H1 (cell line): ENCODE measurements around the gene MUC5AC. TPM values are rescaled to one million over a fixed set of nuclear protein-coding genes. Genes with fewer than 3 reads are reported as not detected.

Experiments used
- CTCF ChIA-PET: fragments of 300-600 bp; sonication (Branson Sonifier 250); formaldehyde crosslinking; loops from one replicate; lab custom pipeline; 2021; ENCODE audit not compliant: partially characterized antibody; lab: Charles Lee
- POLR2A ChIA-PET: fragments of 300-600 bp; sonication (Branson Sonifier 250); formaldehyde crosslinking; loops from one replicate; lab custom pipeline; 2021; ENCODE audit warnings: inconsistent platforms; ENCODE audit not compliant: partially characterized antibody; lab: Charles Lee
- DNase-seq, 2 experiments: peaks; one replicate each; pipeline versions ENCODE4 v3.0.0 to v3.0.0-alpha.2; 2010 to 2022; ENCODE audit warnings: low spot score in 2 of 2, low read depth in 1 of 2, mixed read lengths in 1 of 2
- FAIRE-seq: peaks from 2 replicates; lab custom pipeline; 2011; peaks lifted over from hg19 to GRCh38; lab: Jason Lieb, UNC
- H2AFZ ChIP-seq: 2 replicates; pipeline ENCODE4 v1.8.1; 2012; ENCODE audit warnings: low read length, inconsistent platforms
- H2AK5ac ChIP-seq: 2 replicates; pipeline ENCODE4 v1.6.1; 2013; ENCODE audit warnings: low read depth, low read length
- H2BK120ac ChIP-seq: replicated peaks from 2 replicates; pipeline ENCODE3; 2013; ENCODE audit warnings: low read depth, low read length, inconsistent platforms
- H2BK12ac ChIP-seq: 2 replicates; pipeline ENCODE4 v1.6.1; 2013; ENCODE audit warnings: low read depth, low read length
- H2BK15ac ChIP-seq: 2 replicates; pipeline ENCODE4 v1.6.1; 2013; ENCODE audit warnings: low read length
- H2BK20ac ChIP-seq: 2 replicates; pipeline ENCODE4 v1.6.1; 2013; ENCODE audit warnings: low read length
- H2BK5ac ChIP-seq: 2 replicates; pipeline ENCODE4 v1.6.1; 2013; ENCODE audit warnings: low read depth, low read length
- H3K14ac ChIP-seq: 2 replicates; pipeline ENCODE4 v1.6.1; 2013; ENCODE audit warnings: inconsistent platforms; ENCODE audit not compliant: insufficient read length
- H3K18ac ChIP-seq: 2 replicates; pipeline ENCODE4 v1.6.1; 2013; ENCODE audit warnings: low read length; ENCODE audit errors: extremely low read depth
- H3K23ac ChIP-seq: 2 replicates; pipeline ENCODE4 v1.6.1; 2013; ENCODE audit warnings: inconsistent platforms; ENCODE audit not compliant: insufficient read length
- H3K23me2 ChIP-seq: 2 replicates; pipeline ENCODE4 v1.6.1; 2013; ENCODE audit warnings: low read depth, low read length
- H3K27ac ChIP-seq: 2 replicates; pipeline ENCODE4 v1.6.1; 2011; ENCODE audit warnings: low read depth, low read length, inconsistent platforms
- H3K27me3 ChIP-seq, 4 experiments: replicated peaks in 1 of 4; 1 replicate in 1 of 4; 2 replicates in 3 of 4; pipeline versions ENCODE4 v1.6.1 to v1.8.1; 2011 to 2013; ENCODE audit warnings: low read length in 3 of 4, mild to moderate bottlenecking in 3 of 4, inconsistent platforms in 2 of 4, mixed read lengths in 2 of 4, moderate library complexity in 1 of 4; ENCODE audit not compliant: control insufficient read depth in 3 of 4, insufficient read depth in 3 of 4; ENCODE audit errors: extremely low read depth in 1 of 4
- H3K36me3 ChIP-seq, 4 experiments: 2 replicates each; pipeline versions ENCODE4 v1.6.1 to v1.8.1; 2011 to 2013; ENCODE audit warnings: mild to moderate bottlenecking in 4 of 4, low read length in 3 of 4, moderate library complexity in 2 of 4, control low read depth in 1 of 4, inconsistent platforms in 1 of 4; ENCODE audit not compliant: insufficient read depth in 4 of 4, control insufficient read depth in 2 of 4
- H3K4ac ChIP-seq: replicated peaks from 2 replicates; pipeline ENCODE3; 2013; ENCODE audit warnings: low read length, low read depth, mixed read lengths, inconsistent platforms; ENCODE audit not compliant: insufficient read length
- H3K4me1 ChIP-seq, 4 experiments: replicated peaks in 1 of 4; 1 replicate in 1 of 4; 2 replicates in 3 of 4; pipeline versions ENCODE4 v1.6.1 to v1.8.1; 2011 to 2013; ENCODE audit warnings: low read length in 3 of 4, inconsistent platforms in 2 of 4, mixed read lengths in 1 of 4; ENCODE audit not compliant: insufficient read depth in 4 of 4, control insufficient read depth in 3 of 4
- H3K4me2 ChIP-seq, 2 experiments: 2 replicates each; pipeline versions ENCODE4 v1.6.1 to v1.8.1; 2011 to 2013; ENCODE audit warnings: low read depth in 2 of 2, low read length in 2 of 2, control low read depth in 1 of 2, inconsistent platforms in 1 of 2, mild to moderate bottlenecking in 1 of 2; ENCODE audit not compliant: insufficient read depth in 1 of 2
- H3K4me3 ChIP-seq, 4 experiments: fragments of 200-600, 300-600 bp in 1 of 4; sonication (generic), shearing (Covaris generic), sonication (Bioruptor Twin) in 1 of 4; 2 replicates each; pipeline versions ENCODE4 v1.5.1 to v1.8.1; 2011 to 2016; ENCODE audit warnings: low read length in 4 of 4, low read depth in 3 of 4, control low read depth in 2 of 4, inconsistent platforms in 2 of 4, mild to moderate bottlenecking in 2 of 4, mixed read lengths in 1 of 4, moderate library complexity in 1 of 4; ENCODE audit not compliant: insufficient read depth in 2 of 4; ENCODE audit errors: extremely low read depth in 1 of 4
- H3K56ac ChIP-seq: replicated peaks from 2 replicates; pipeline ENCODE3; 2013; ENCODE audit warnings: low read depth, mild to moderate bottlenecking, mixed read lengths, low read length, inconsistent platforms; ENCODE audit not compliant: insufficient read length
- H3K79me1 ChIP-seq: 2 replicates; pipeline ENCODE4 v1.6.1; 2013; ENCODE audit warnings: low read depth, low read length, control low read depth
- H3K79me2 ChIP-seq, 2 experiments: 2 replicates each; pipeline versions ENCODE4 v1.6.1 to v1.8.1; 2012 to 2013; ENCODE audit warnings: low read length in 2 of 2, mild to moderate bottlenecking in 2 of 2, inconsistent platforms in 1 of 2; ENCODE audit not compliant: insufficient read depth in 2 of 2, control insufficient read depth in 1 of 2
- H3K9ac ChIP-seq, 4 experiments: replicated peaks in 1 of 4; 1 replicate in 1 of 4; 2 replicates in 3 of 4; pipeline versions ENCODE4 v1.6.1 to v1.8.1; 2011 to 2013; ENCODE audit warnings: low read depth in 3 of 4, low read length in 3 of 4, control low read depth in 2 of 4, mild to moderate bottlenecking in 2 of 4, moderate library complexity in 2 of 4, inconsistent platforms in 1 of 4; ENCODE audit errors: extremely low read depth in 1 of 4
- H3K9me3 ChIP-seq, 2 experiments: 2 replicates each; pipeline versions ENCODE4 v1.6.1 to v1.8.1; 2012 to 2013; ENCODE audit warnings: mild to moderate bottlenecking in 2 of 2, moderate library complexity in 2 of 2, control low read depth in 1 of 2, inconsistent platforms in 1 of 2, low read depth in 1 of 2, low read length in 1 of 2, mixed read lengths in 1 of 2; ENCODE audit not compliant: insufficient read depth in 2 of 2
- H4K20me1 ChIP-seq, 2 experiments: replicated peaks in 1 of 2; 2 replicates each; pipeline versions ENCODE3 to v1.8.1; 2011 to 2013; ENCODE audit warnings: inconsistent platforms in 2 of 2, low read length in 2 of 2, mild to moderate bottlenecking in 1 of 2; ENCODE audit not compliant: insufficient read depth in 2 of 2, control insufficient read depth in 1 of 2
- H4K5ac ChIP-seq: 2 replicates; pipeline ENCODE4 v1.6.1; 2013; ENCODE audit warnings: low read length, low read depth, mixed read lengths, inconsistent platforms; ENCODE audit not compliant: insufficient read length
- H4K8ac ChIP-seq: 2 replicates; pipeline ENCODE4 v1.8.0; 2013; ENCODE audit warnings: mild to moderate bottlenecking, moderate library complexity, low read length, inconsistent platforms; ENCODE audit not compliant: insufficient read depth; ENCODE audit errors: extremely low read depth
- H4K91ac ChIP-seq: replicated peaks from 2 replicates; pipeline ENCODE3; 2013; ENCODE audit warnings: low read length, mixed read lengths, inconsistent platforms; ENCODE audit not compliant: insufficient read length
- NRF1 ChIP-seq: IDR thresholded peaks from 2 replicates; pipeline ENCODE4 v1.6.1; 2011; ENCODE audit warnings: mild to moderate bottlenecking, low read depth, low read length, improper control_type of control experiment
- SIRT6 ChIP-seq: IDR thresholded peaks from one replicate; pipeline ENCODE4 v1.7.1; 2012; ENCODE audit warnings: low read length, inconsistent platforms
- TCF12 ChIP-seq: IDR thresholded peaks from 2 replicates; pipeline ENCODE4 v1.6.1; 2011; ENCODE audit warnings: low read depth, mild to moderate bottlenecking, low read length
- WGBS, 2 experiments: shearing (Covaris generic) in 1 of 2; methylation state at CpG; one replicate each; pipeline versions ENCODE4 v1.1.6 to v1.1.7; 2013 to 2015; ENCODE audit warnings: low lambda C conversion rate in 2 of 2, mixed read lengths in 2 of 2, inconsistent platforms in 1 of 2, low coverage in 1 of 2, missing lambda C conversion rate in 1 of 2; ENCODE audit not compliant: insufficient replicate concordance in 2 of 2, insufficient coverage in 1 of 2, insufficient read length in 1 of 2; ENCODE audit errors: extremely low coverage in 1 of 2, missing lambda C conversion rate in 1 of 2; 5-methylcytosine and 5-hydroxymethylcytosine counted together
- polyA plus RNA-seq, 7 experiments: library from polyadenylated mRNA; depleted of rRNA in 3 of 7; stranded (reverse) in 5 of 7; unstranded in 2 of 7; fragments of >200 nt in 5 of 7; fragments of 200-250 nt in 2 of 7; gene quantifications; 1 replicate in 5 of 7; 2 replicates in 1 of 7; 4 replicates in 1 of 7; pipeline versions ENCODE4 v1.2.1 to v1.2.3, GENCODE V29; 2011 to 2013; ENCODE audit warnings: missing spikeins in 2 of 7, mixed read lengths in 2 of 7
- total RNA-seq: library from RNA; stranded (reverse); fragmentation: NEBNext Ultra II Directional; extraction: Animal tissue kit (Norgen Biotek cat#: 25700); gene quantifications from 2 replicates; pipeline ENCODE4 v1.2.1, GENCODE V29; 2021

Gene MUC5AC
- total and polyA plus RNA-seq, 2 of the 8 experiments (the other 6 are each of a cell fraction or from before 2014, with no cell fraction given), result not detected

DNA sequence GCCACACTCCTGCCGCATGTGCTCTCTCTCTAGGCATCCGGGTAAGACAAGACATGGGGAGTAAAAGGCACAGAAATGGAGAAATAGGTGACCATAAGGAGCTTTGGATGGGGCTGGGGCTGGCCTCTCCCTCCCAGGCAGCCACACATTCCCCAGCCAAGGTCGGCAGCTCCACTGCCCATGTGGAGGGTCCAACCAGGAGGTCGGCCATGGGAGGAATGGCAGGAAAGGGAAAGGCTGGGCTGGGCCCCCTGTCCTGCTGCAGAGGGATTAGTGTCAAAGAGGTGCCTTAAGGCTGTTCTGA lies 460 bp upstream of the MUC5AC start:
- FAIRE-seq (no peak), DNase-seq (no peak)

More for the DNA sequence above, 460 bp upstream of the MUC5AC start:
- no peak overlapping the region for H2AK5ac ChIP-seq
- H3K23ac ChIP-seq, result no peak overlapping the region
- H3K23me2 ChIP-seq, result peaks cover 13% of the 10 kb centered on the region; the same call in 1 of the 2 replicates
- no peak overlapping the region for H2BK15ac ChIP-seq
- no peak overlapping the region for H2BK20ac ChIP-seq
- TF ChIP-seq SIRT6, result no peak
- TF ChIP-seq NRF1, result no peak
- no peak for TF ChIP-seq TCF12
- no peak overlapping the region for H4K91ac ChIP-seq
- H4K8ac ChIP-seq, result no peak overlapping the region
- H3K9ac ChIP-seq, result no peak overlapping the region
- H3K36me3 ChIP-seq, result no peaks in the 10 kb centered on the region
- H3K79me1 ChIP-seq, result no peaks in the 10 kb centered on the region
- no peak overlapping the region for H3K27ac ChIP-seq
- H3K4ac ChIP-seq, result no peak overlapping the region
- ChIA-PET CTCF (no interaction called here), POLR2A (no interaction called here)
- H3K4me2 ChIP-seq, result no peak overlapping the region
- H2BK12ac ChIP-seq, result no peak overlapping the region
- H3K14ac ChIP-seq, result no peak overlapping the region
- no peaks in the 10 kb centered on the region; a peak in 2 of 7 replicates for H3K4me1 ChIP-seq
- H3K9me3 ChIP-seq, result peaks cover 4 to 49% of the 10 kb centered on the region in 2 experiments; a peak in 3 of 4 replicates
- H3K56ac ChIP-seq, result no peak overlapping the region
- 92 to 100% methylated on average over 1 to 4 of the region's 4 CpGs for WGBS, 2 experiments
- H2AFZ ChIP-seq, result no peak overlapping the region
- H3K4me3 ChIP-seq, result no peak overlapping the region
- no peak overlapping the region for H2BK5ac ChIP-seq
- H4K5ac ChIP-seq, result no peak overlapping the region
- no peaks in the 10 kb centered on the region for H3K27me3 ChIP-seq
- no peaks in the 10 kb centered on the region for H3K79me2 ChIP-seq
- H3K18ac ChIP-seq, result no peak overlapping the region
- H2BK120ac ChIP-seq, result no peak overlapping the region
- peaks cover 0 to 2% of the 10 kb centered on the region in 2 experiments for H4K20me1 ChIP-seq
